PC-9 (cell line): Measurements from ENCODE around the gene ADAM23. TPM values are rescaled to one million over a fixed set of nuclear protein-coding genes. Genes with fewer than 3 reads are reported as not detected.

Experiments
- BruUV-seq: library from RNA; stranded (reverse); fragments of 400-500 nt; replicated peaks from 2 replicates; lab custom pipeline; 2021; lab: Mats Ljungman, UMichigan
- CTCF ChIA-PET: fragments of 300-600 bp; sonication (Branson Sonifier 250); formaldehyde crosslinking; loops from one replicate; lab custom pipeline; 2022; ENCODE audit warnings: antibody characterized with exemption; lab: Charles Lee
- POLR2A ChIA-PET: fragments of 300-600 bp; sonication (Branson Sonifier 250); formaldehyde crosslinking; loops from one replicate; lab custom pipeline; 2022; ENCODE audit warnings: antibody characterized with exemption; ENCODE audit not compliant: unreplicated experiment; lab: Charles Lee
- DNase-seq, 2 experiments: peaks; one replicate each; pipeline versions ENCODE4 v3.0.0 to v3.0.0-alpha.2; 2015 to 2022; ENCODE audit warnings: mixed read lengths in 1 of 2
- H2AFZ ChIP-seq: fragments of 200-600 bp; sonication (generic); 2 replicates; pipeline ENCODE4 v1.8.1; 2017; ENCODE audit warnings: antibody characterized with exemption
- H3F3A ChIP-seq: fragments of 200-600 bp; sonication (generic); 2 replicates; pipeline ENCODE4 v1.8.1; 2017; ENCODE audit warnings: antibody characterized with exemption, mild to moderate bottlenecking, low read depth; ENCODE audit not compliant: insufficient read depth
- H3K27ac ChIP-seq: fragments of 200-600 bp; sonication (generic); 2 replicates; pipeline ENCODE4 v1.6.1; 2016; ENCODE audit warnings: mixed run types
- H3K27me3 ChIP-seq: fragments of 200-600 bp; sonication (generic); 2 replicates; pipeline ENCODE4 v1.6.1; 2016; ENCODE audit warnings: low read depth, mixed run types; ENCODE audit not compliant: insufficient read depth
- H3K36me3 ChIP-seq: fragments of 200-600 bp; sonication (generic); 2 replicates; pipeline ENCODE4 v1.6.1; 2016; ENCODE audit warnings: low read depth, mixed run types
- H3K4me1 ChIP-seq: fragments of 200-600 bp; sonication (generic); replicated peaks from 2 replicates; pipeline ENCODE4 v1.6.1; 2016; ENCODE audit warnings: mixed run types; ENCODE audit not compliant: insufficient read depth
- H3K4me2 ChIP-seq: fragments of 200-600 bp; sonication (generic); 2 replicates; pipeline ENCODE4 v1.6.1; 2017; ENCODE audit warnings: mixed run types
- H3K4me3 ChIP-seq: fragments of 200-600 bp; sonication (generic); 2 replicates; pipeline ENCODE4 v1.6.1; 2016; ENCODE audit warnings: mixed run types
- H3K79me2 ChIP-seq: fragments of 200-600 bp; sonication (generic); 2 replicates; pipeline ENCODE4 v1.6.1; 2017; ENCODE audit warnings: low read depth, mixed run types
- H3K9me2 ChIP-seq: fragments of 200-600 bp; sonication (generic); 2 replicates; pipeline ENCODE4 v1.8.1; 2017; ENCODE audit warnings: mild to moderate bottlenecking; ENCODE audit not compliant: insufficient read depth
- H3K9me3 ChIP-seq: fragments of 200-600 bp; sonication (generic); 2 replicates; pipeline ENCODE4 v1.8.1; 2016; ENCODE audit warnings: low read depth; ENCODE audit not compliant: insufficient read depth
- H4K20me1 ChIP-seq: fragments of 200-600 bp; sonication (generic); 2 replicates; pipeline ENCODE4 v1.8.1; 2017; ENCODE audit not compliant: insufficient read depth
- CTCF ChIP-seq: fragments of 200-600 bp; sonication (generic); conservative IDR thresholded peaks from 2 replicates; pipeline ENCODE4 v1.6.1; 2017; ENCODE audit warnings: mixed run types, antibody characterized with exemption, mild to moderate bottlenecking, moderate library complexity
- EZH2 ChIP-seq: fragments of 200-600 bp; sonication (generic); IDR thresholded peaks from 2 replicates; pipeline ENCODE4 v1.8.0; 2017; ENCODE audit warnings: antibody characterized with exemption, low read depth
- intact Hi-C: fragments of 100-400 bp; cut with micrococcal nuclease; formaldehyde crosslinking; loops from one replicate; pipeline ENCODE4 v1.10.0; 2022; ENCODE audit not compliant: unreplicated experiment
- total RNA-seq: library from RNA; stranded (reverse); gene quantifications from 2 replicates; pipeline ENCODE4 v1.2.3, GENCODE V29; 2021

ADAM23 gene
- total RNA-seq, 1 experiment from 2014 or later, result 12.0 TPM

DNA sequence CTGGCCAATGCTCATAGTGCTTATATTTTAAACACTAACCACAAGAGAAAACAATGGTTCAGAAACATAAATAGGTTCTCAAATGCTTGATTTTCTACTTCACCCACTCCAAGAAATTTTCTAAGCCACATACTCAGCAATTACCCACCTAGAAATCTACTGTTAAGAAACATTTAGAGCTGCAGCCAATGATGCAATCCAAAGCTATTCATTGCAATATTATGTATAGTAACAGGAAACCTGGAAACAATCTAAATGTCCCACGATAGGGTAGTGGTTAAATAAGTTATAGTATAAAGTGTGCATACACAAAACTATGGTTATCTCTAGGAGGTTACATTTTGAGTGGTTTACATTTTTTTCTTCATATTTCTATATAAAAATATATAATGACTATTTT, 204.7 kb downstream of the ADAM23 start:
- no peak for DNase-seq
- CTCF ChIA-PET, result no interaction called here

GRCh38 chr2:206657087-206657486, 213.8 kb downstream of the ADAM23 start:
- intact Hi-C loops, result no loop called here

More for the DNA sequence above, 204.7 kb downstream of the ADAM23 start:
- H3K4me2 ChIP-seq, result no peak overlapping the region
- no peaks in the 10 kb centered on the region for H4K20me1 ChIP-seq
- intact Hi-C loops, result no loop called here
- no peaks in the 10 kb centered on the region for H3F3A ChIP-seq
- H3K9me3 ChIP-seq, result no peaks in the 10 kb centered on the region
- TF ChIP-seq CTCF, result no peak
- TF ChIP-seq EZH2, result no peak
- no TSS peak for BruUV-seq
- no peaks in the 10 kb centered on the region for H3K4me1 ChIP-seq
- H3K27me3 ChIP-seq, result no peaks in the 10 kb centered on the region
- 0 out of 2 replicates have a peak overlapping the region, but pooled peaks have one; percentile 19 for H3K27ac ChIP-seq
- no peak overlapping the region for H3K4me3 ChIP-seq
- no peaks in the 10 kb centered on the region for H3K9me2 ChIP-seq
- H2AFZ ChIP-seq, result no peak overlapping the region
- H3K36me3 ChIP-seq, result no peaks in the 10 kb centered on the region
- POLR2A ChIA-PET, result no interaction called here
- H3K79me2 ChIP-seq, result no peaks in the 10 kb centered on the region

DNA sequence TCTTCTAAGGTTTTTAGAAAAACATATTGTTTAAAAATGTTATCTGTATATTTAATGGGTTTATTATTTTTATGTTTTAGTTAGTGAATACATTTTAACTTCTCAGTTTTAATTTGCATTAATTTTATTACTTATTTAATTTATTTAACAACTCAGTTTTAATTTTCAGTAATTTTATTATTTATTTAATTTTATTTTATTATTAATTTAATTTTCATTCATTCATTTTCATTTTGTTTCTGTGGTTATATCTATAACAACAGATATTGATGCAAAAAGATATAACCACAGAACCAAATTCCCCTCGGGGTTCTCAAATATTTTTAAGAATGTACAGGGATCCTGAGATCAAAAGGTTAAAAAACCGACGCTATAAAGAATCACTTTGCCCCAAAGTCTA, 221.9 kb downstream of the ADAM23 start:
- Histone ChIP-seq H3K79me2 (no peaks in the 10 kb centered on the region), H3K4me3 (no peak overlapping the region), H4K20me1 (no peaks in the 10 kb centered on the region), H3K9me2 (no peaks in the 10 kb centered on the region), H3K27ac (no peak overlapping the region), H3K36me3 (no peaks in the 10 kb centered on the region), H3K4me2 (no peak overlapping the region), H2AFZ (no peak overlapping the region), H3K9me3 (no peaks in the 10 kb centered on the region), H3F3A (no peaks in the 10 kb centered on the region), H3K27me3 (no peaks in the 10 kb centered on the region), H3K4me1 (no peaks in the 10 kb centered on the region)
- DNase-seq, result no peak
- ChIA-PET POLR2A (no interaction called here), CTCF (no interaction called here)
- intact Hi-C loops, result loop anchor here (10.0 kb wide), 1 partner anchor 100 kb away; no protein-coding TSS in a partner anchor
- no peak for TF ChIP-seq CTCF
- TF ChIP-seq EZH2, result no peak
- BruUV-seq, result no TSS peak

More at GRCh38 chr2:206657087-206657486, 213.8 kb downstream of the ADAM23 start:
- POLR2A ChIA-PET, result no interaction called here
- no peaks in the 10 kb centered on the region for H4K20me1 ChIP-seq
- H3K36me3 ChIP-seq, result no peaks in the 10 kb centered on the region
- H3K27me3 ChIP-seq, result no peaks in the 10 kb centered on the region
- no peaks in the 10 kb centered on the region for H3K9me2 ChIP-seq
- no TSS peak for BruUV-seq
- no peak for DNase-seq
- TF ChIP-seq CTCF (no peak), EZH2 (no peak)
- no peak overlapping the region for H2AFZ ChIP-seq
- CTCF ChIA-PET, result no interaction called here
- H3K4me2 ChIP-seq, result no peak overlapping the region
- H3K4me1 ChIP-seq, result no peaks in the 10 kb centered on the region
- H3K4me3 ChIP-seq, result no peak overlapping the region
- no peaks in the 10 kb centered on the region for H3F3A ChIP-seq
- no peaks in the 10 kb centered on the region for H3K79me2 ChIP-seq
- no peak overlapping the region for H3K27ac ChIP-seq
- H3K9me3 ChIP-seq, result no peaks in the 10 kb centered on the region

Other genes starting within 250 kb of the ADAM23 start
- gene ZDBF2, start 168.9 kb upstream of the ADAM23 start, total RNA-seq, result 19.6 and 21.5 TPM in 2 replicates
- gene FAM237A, start 199.0 kb downstream of the ADAM23 start, total RNA-seq, result not detected in 2 replicates